HepG2 (cell line): ENCODE data around the gene FNDC3B. TPM values are rescaled to one million over a fixed set of nuclear protein-coding genes. Genes with fewer than 3 reads are reported as not detected.

Source experiments
- ARNT2 ChIP-seq: sonication (generic); formaldehyde crosslinking; IDR thresholded peaks from 2 replicates; pipeline ENCODE4 v1.8.0; 2022; ENCODE audit warnings: mild to moderate bottlenecking, low read depth, missing genetic modification reagents, moderate library complexity
- BRCA1 ChIP-seq: sonication (generic); formaldehyde crosslinking; IDR thresholded peaks from 2 replicates; pipeline ENCODE4 v1.4.0; 2020; ENCODE audit warnings: missing genetic modification reagents
- DNMT3B ChIP-seq: conservative IDR thresholded peaks from 2 replicates; pipeline ENCODE4 v1.6.1; 2016; ENCODE audit warnings: missing biosample characterization, control low read depth
- HMG20A ChIP-seq: IDR thresholded peaks from 2 replicates; pipeline ENCODE4 v1.6.1; 2016; ENCODE audit warnings: borderline replicate concordance
- JUN ChIP-seq: sonication (generic); formaldehyde crosslinking; IDR thresholded peaks from 2 replicates; pipeline ENCODE4 v1.4.0; 2020; ENCODE audit warnings: mild to moderate bottlenecking, missing genetic modification reagents
- NR2F1 ChIP-seq, 2 experiments: fragments of 450-650 bp in 1 of 2; formaldehyde crosslinking in 1 of 2; IDR thresholded peaks; 2 replicates each; pipeline versions ENCODE4 v1.5.0 to v1.6.1; 2016 to 2020; ENCODE audit warnings: mild to moderate bottlenecking in 1 of 2, missing compliant biosample characterization in 1 of 2, missing genetic modification reagents in 1 of 2, moderate library complexity in 1 of 2
- ONECUT2 ChIP-seq: sonication (generic); formaldehyde crosslinking; IDR thresholded peaks from 2 replicates; pipeline ENCODE4 v1.4.0; 2020; ENCODE audit warnings: missing genetic modification reagents
- PPARG ChIP-seq: conservative IDR thresholded peaks from 2 replicates; pipeline ENCODE4 v1.6.1; 2016; ENCODE audit warnings: missing biosample characterization, missing genetic modification reagents
- RBM22 ChIP-seq: fragments of 200-400 bp; formaldehyde crosslinking; optimal IDR thresholded peaks from 2 replicates; pipeline ENCODE3; 2017; ENCODE audit warnings: mild to moderate bottlenecking, low read length, moderate library complexity
- RFX1 ChIP-seq: fragments of 450-650 bp; IDR thresholded peaks from 2 replicates; pipeline ENCODE4 v1.6.1; 2017
- SALL2 ChIP-seq: sonication (generic); formaldehyde crosslinking; IDR thresholded peaks from 2 replicates; pipeline ENCODE4 v1.8.1; 2023; ENCODE audit warnings: mild to moderate bottlenecking, missing genetic modification reagents, inconsistent platforms
- SMYD3 ChIP-seq: sonication (generic); formaldehyde crosslinking; IDR thresholded peaks from 2 replicates; pipeline ENCODE4 v1.8.1; 2023; ENCODE audit warnings: mild to moderate bottlenecking, missing genetic modification reagents
- STAG1 ChIP-seq: sonication (generic); formaldehyde crosslinking; IDR thresholded peaks from 2 replicates; pipeline ENCODE4 v1.4.0; 2020; ENCODE audit warnings: missing genetic modification reagents
- STAT5B ChIP-seq: sonication (generic); formaldehyde crosslinking; IDR thresholded peaks from 2 replicates; pipeline ENCODE4 v1.4.0; 2020; ENCODE audit warnings: missing genetic modification reagents
- ZBTB7A ChIP-seq: sonication (generic); formaldehyde crosslinking; IDR thresholded peaks from 2 replicates; pipeline ENCODE4 v1.8.0; 2022; ENCODE audit warnings: mild to moderate bottlenecking, missing genetic modification reagents
- ZNF235 ChIP-seq: sonication (generic); formaldehyde crosslinking; IDR thresholded peaks from 2 replicates; pipeline ENCODE4 v1.8.1; 2023; ENCODE audit warnings: mild to moderate bottlenecking, missing genetic modification reagents, borderline replicate concordance
- ZNF296 ChIP-seq: sonication (generic); formaldehyde crosslinking; conservative IDR thresholded peaks from 2 replicates; pipeline ENCODE4 v1.5.0; 2020; ENCODE audit warnings: mild to moderate bottlenecking, missing genetic modification reagents
- ZNF572 ChIP-seq: sonication (generic); formaldehyde crosslinking; IDR thresholded peaks from 2 replicates; pipeline ENCODE4 v1.5.1; 2020; ENCODE audit warnings: mild to moderate bottlenecking, missing genetic modification reagents
- ZNF781 ChIP-seq: sonication (generic); formaldehyde crosslinking; IDR thresholded peaks from 2 replicates; pipeline ENCODE4 v1.5.1; 2020; ENCODE audit warnings: borderline replicate concordance, mild to moderate bottlenecking, missing genetic modification reagents; ENCODE audit errors: not compliant biosample characterization
- polyA plus RNA-seq, 8 experiments: library from polyadenylated mRNA; depleted of rRNA in 3 of 8; stranded (reverse) in 7 of 8; unstranded in 1 of 8; fragments of >200 nt; fragmentation: Illumina TruSeq in 4 of 8; extraction: Trizol in 4 of 8; gene quantifications; 2 replicates each; pipeline versions ENCODE4 v1.2.1 to v1.2.3, GENCODE V29; 2011 to 2016; ENCODE audit warnings: low read depth in 4 of 8, missing spikeins in 1 of 8, mixed read lengths in 1 of 8; ENCODE audit not compliant: insufficient read depth in 1 of 8
- total RNA-seq, 5 experiments: library from RNA; depleted of rRNA; stranded (reverse); fragments of >200 nt; fragmentation: Illumina TruSeq; extraction: Trizol; gene quantifications; 2 replicates each; pipeline ENCODE4 v1.2.3, GENCODE V29; 2016; ENCODE audit warnings: low read depth in 1 of 5
- TF ChIP-seq, protein P1 (sequence below): sonication (generic); formaldehyde crosslinking; IDR thresholded peaks from 2 replicates; pipeline ENCODE4 v1.4.0; 2020; ENCODE audit warnings: missing genetic modification reagents, borderline replicate concordance
- TF ChIP-seq, protein P2 (sequence below): sonication (generic); formaldehyde crosslinking; IDR thresholded peaks from 2 replicates; pipeline ENCODE4 v1.8.1; 2023; ENCODE audit warnings: mild to moderate bottlenecking, missing genetic modification reagents
- TF ChIP-seq, protein P3 (sequence below): sonication (generic); formaldehyde crosslinking; IDR thresholded peaks from 2 replicates; pipeline ENCODE4 v1.5.0; 2020; ENCODE audit warnings: mild to moderate bottlenecking, low read depth, missing genetic modification reagents, borderline replicate concordance
- TF ChIP-seq, protein P4 (sequence below): sonication (generic); formaldehyde crosslinking; IDR thresholded peaks from 2 replicates; pipeline ENCODE4 v1.5.1; 2020; ENCODE audit warnings: mild to moderate bottlenecking, missing genetic modification reagents
- TF ChIP-seq, protein P5 (sequence below): sonication (generic); formaldehyde crosslinking; IDR thresholded peaks from 2 replicates; pipeline ENCODE4 v1.4.0; 2020; ENCODE audit warnings: mild to moderate bottlenecking, missing genetic modification reagents

Gene FNDC3B
- total and polyA plus RNA-seq, 2 of the 13 experiments (the other 11 are each of a cell fraction or from before 2014, with no cell fraction given) = 74.8 to 103 TPM

DNA sequence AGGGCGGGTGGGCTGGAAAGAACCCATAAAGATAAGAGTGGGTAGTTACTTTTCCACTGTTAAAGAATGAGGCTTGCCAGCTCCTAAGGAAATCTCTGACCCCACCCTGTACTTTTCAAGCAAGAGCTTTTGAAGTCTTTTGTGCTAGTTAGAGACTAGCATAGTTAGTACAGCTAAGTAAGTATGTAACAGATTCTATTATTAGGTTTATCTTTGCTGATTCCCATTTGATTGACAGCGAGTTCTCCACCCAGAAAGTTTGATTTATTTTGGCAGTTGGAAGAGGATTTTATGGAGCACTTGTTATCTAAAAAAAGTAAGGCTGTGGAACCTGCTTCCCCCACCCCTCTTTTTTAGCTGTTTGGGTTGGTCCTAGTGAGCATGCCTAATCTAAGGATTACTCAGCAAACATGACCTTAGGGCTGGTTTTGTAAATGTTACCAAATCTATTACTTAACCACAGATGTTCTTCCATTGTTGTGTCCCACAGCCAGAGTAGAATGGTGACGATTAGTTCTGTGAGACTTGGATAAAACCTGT, 57.6 kb downstream of the FNDC3B start (continued):
- TF ChIP-seq, protein P1, sequence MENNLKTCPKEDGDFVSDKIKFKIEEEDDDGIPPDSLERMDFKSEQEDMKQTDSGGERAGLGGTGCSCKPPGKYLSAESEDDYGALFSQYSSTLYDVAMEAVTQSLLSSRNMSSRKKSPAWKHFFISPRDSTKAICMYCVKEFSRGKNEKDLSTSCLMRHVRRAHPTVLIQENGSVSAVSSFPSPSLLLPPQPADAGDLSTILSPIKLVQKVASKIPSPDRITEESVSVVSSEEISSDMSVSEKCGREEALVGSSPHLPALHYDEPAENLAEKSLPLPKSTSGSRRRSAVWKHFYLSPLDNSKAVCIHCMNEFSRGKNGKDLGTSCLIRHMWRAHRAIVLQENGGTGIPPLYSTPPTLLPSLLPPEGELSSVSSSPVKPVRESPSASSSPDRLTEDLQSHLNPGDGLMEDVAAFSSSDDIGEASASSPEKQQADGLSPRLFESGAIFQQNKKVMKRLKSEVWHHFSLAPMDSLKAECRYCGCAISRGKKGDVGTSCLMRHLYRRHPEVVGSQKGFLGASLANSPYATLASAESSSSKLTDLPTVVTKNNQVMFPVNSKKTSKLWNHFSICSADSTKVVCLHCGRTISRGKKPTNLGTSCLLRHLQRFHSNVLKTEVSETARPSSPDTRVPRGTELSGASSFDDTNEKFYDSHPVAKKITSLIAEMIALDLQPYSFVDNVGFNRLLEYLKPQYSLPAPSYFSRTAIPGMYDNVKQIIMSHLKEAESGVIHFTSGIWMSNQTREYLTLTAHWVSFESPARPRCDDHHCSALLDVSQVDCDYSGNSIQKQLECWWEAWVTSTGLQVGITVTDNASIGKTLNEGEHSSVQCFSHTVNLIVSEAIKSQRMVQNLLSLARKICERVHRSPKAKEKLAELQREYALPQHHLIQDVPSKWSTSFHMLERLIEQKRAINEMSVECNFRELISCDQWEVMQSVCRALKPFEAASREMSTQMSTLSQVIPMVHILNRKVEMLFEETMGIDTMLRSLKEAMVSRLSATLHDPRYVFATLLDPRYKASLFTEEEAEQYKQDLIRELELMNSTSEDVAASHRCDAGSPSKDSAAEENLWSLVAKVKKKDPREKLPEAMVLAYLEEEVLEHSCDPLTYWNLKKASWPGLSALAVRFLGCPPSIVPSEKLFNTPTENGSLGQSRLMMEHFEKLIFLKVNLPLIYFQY (CRISPR knock-in tag) = no peak
- no peak for TF ChIP-seq STAT5B
- no peak for TF ChIP-seq ARNT2 (CRISPR knock-in tag)
- TF ChIP-seq RBM22 = peak; percentile 96
- no peak for TF ChIP-seq RFX1
- no peak for TF ChIP-seq ZNF781 (CRISPR knock-in tag)
- no peak for TF ChIP-seq JUN (CRISPR knock-in tag)
- TF ChIP-seq DNMT3B = no peak
- TF ChIP-seq NR2F1 (CRISPR knock-in tag; IDR thresholded peaks at IDR 0.05) = peak; percentile 67 to 81; a peak in 3 of 4 replicates
- no peak for TF ChIP-seq SMYD3 (CRISPR knock-in tag)
- no peak for TF ChIP-seq ZBTB7A
- TF ChIP-seq BRCA1 (CRISPR knock-in tag) = no peak
- TF ChIP-seq, protein P2, sequence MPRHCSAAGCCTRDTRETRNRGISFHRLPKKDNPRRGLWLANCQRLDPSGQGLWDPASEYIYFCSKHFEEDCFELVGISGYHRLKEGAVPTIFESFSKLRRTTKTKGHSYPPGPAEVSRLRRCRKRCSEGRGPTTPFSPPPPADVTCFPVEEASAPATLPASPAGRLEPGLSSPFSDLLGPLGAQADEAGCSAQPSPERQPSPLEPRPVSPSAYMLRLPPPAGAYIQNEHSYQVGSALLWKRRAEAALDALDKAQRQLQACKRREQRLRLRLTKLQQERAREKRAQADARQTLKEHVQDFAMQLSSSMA = no peak
- peak; percentile 76 for TF ChIP-seq HMG20A
- no peak for TF ChIP-seq ZNF572 (CRISPR knock-in tag)
- TF ChIP-seq, protein P3, sequence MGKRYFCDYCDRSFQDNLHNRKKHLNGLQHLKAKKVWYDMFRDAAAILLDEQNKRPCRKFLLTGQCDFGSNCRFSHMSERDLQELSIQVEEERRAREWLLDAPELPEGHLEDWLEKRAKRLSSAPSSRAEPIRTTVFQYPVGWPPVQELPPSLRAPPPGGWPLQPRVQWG (CRISPR knock-in tag) = no peak
- peak; percentile 58; the same call in 1 of the 2 replicates for TF ChIP-seq ONECUT2 (CRISPR knock-in tag)
- TF ChIP-seq SALL2 (CRISPR knock-in tag) = no peak
- TF ChIP-seq, protein P4, sequence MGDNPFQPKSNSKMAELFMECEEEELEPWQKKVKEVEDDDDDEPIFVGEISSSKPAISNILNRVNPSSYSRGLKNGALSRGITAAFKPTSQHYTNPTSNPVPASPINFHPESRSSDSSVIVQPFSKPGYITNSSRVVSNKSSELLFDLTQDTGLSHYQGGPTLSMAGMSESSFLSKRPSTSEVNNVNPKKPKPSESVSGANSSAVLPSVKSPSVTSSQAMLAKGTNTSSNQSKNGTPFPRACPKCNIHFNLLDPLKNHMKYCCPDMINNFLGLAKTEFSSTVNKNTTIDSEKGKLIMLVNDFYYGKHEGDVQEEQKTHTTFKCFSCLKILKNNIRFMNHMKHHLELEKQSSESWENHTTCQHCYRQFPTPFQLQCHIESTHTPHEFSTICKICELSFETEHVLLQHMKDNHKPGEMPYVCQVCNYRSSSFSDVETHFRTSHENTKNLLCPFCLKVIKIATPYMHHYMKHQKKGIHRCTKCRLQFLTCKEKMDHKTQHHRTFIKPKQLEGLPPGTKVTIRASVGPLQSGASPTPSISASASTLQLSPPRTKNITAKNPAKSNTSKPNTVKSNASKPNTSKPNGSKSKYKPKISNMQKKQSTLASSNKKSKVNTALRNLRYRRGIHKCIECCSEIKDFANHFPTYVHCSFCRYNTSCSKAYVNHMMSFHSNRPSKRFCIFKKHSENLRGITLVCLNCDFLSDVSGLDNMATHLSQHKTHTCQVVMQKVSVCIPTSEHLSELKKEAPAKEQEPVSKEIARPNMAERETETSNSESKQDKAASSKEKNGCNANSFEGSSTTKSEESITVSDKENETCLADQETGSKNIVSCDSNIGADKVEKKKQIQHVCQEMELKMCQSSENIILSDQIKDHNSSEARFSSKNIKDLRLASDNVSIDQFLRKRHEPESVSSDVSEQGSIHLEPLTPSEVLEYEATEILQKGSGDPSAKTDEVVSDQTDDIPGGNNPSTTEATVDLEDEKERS (CRISPR knock-in tag) = no peak
- TF ChIP-seq, protein P5, sequence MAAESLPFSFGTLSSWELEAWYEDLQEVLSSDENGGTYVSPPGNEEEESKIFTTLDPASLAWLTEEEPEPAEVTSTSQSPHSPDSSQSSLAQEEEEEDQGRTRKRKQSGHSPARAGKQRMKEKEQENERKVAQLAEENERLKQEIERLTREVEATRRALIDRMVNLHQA (CRISPR knock-in tag) = no peak
- no peak for TF ChIP-seq ZNF296 (CRISPR knock-in tag)
- no peak for TF ChIP-seq ZNF235 (CRISPR knock-in tag)
- TF ChIP-seq PPARG (CRISPR knock-in tag) = peak; percentile 87
- peak; percentile 31; the same call in 1 of the 2 replicates for TF ChIP-seq STAG1 (CRISPR knock-in tag)
